ENCODE data around the gene LENG8. TPM values are rescaled to one million over a fixed set of nuclear protein-coding genes. Genes with fewer than 3 reads are reported as not detected.
"Not testable (repeated sequence)": the region's sequence is repeated elsewhere in the genome, so short reads cannot be mapped to it uniquely, and the experiment has no call there.

Gene LENG8
- polyA plus RNA-seq, 6 donors from 2014 or later, result 4.0 to 17.4 (median 8.6) TPM

DNA sequence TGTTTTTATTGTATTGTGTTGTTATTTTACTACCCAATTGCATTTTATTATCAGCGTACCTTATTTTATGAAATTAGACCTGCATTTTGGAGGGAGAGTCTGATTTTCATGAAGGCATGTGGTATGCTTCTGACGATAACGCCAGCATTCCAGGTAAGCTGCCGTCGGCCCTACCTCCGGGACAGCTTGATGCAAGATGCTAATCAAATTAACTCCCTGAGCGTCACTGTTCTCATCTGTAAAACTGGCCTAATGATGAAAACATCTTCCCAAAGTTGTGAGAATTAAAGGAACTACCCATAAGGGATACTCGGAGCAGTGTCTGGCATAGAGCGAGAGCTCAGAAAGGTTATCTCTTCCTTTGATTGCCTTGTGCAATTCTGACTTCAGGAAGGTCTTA, 40.8 kb downstream of the LENG8 start:
- Mint-ChIP-seq H3K36me3 (no peaks in the 10 kb centered on the region), H3K9me3 (no peaks in the 10 kb centered on the region), H3K4me3 (no peak overlapping the region), H3K27me3 (peaks cover 29 to 44% (median 40%) of the 10 kb centered on the region in 3 donors), H3K27ac (no peak overlapping the region), H3K4me1 (peaks cover 0 to 20% (median 11%) of the 10 kb centered on the region in 3 donors)
- ATAC-seq (ENCODE audit: low read depth in 2 of 2), result no peak
- no peak for DNase-seq

DNA sequence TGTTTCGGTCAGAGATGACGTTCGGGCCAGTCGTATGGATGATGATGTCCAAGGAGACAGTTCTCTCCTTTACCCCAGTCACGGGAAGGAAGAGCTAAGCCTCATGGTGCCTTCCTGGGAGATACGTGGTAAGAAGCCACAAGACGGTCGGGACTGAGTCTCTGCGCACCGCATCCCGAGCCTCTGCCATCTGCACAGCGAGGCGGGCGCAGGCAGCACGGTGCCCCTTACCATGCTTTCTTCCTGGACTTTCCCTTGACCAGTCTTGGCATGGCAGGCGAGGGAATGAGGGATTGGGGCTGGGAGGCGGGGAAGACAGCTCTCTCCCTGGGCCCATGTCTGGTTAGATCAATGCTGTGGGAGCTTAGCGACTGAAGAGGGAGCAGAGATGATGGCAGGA, 43.6 kb downstream of the LENG8 start:
- peaks cover 0 to 2% (median 0%) of the 10 kb centered on the region in 7 donors for H3K9me3 Mint-ChIP-seq
- no peak for ATAC-seq (ENCODE audit: low read depth in 2 of 2)
- no peak for DNase-seq
- H3K4me3 Mint-ChIP-seq, result no peak overlapping the region
- H3K27ac Mint-ChIP-seq, result no peak overlapping the region
- no peaks in the 10 kb centered on the region for H3K36me3 Mint-ChIP-seq
- H3K4me1 Mint-ChIP-seq, result peaks cover 2 to 21% (median 11%) of the 10 kb centered on the region in 3 donors
- H3K27me3 Mint-ChIP-seq, result peaks cover 32 to 44% (median 43%) of the 10 kb centered on the region in 3 donors

DNA sequence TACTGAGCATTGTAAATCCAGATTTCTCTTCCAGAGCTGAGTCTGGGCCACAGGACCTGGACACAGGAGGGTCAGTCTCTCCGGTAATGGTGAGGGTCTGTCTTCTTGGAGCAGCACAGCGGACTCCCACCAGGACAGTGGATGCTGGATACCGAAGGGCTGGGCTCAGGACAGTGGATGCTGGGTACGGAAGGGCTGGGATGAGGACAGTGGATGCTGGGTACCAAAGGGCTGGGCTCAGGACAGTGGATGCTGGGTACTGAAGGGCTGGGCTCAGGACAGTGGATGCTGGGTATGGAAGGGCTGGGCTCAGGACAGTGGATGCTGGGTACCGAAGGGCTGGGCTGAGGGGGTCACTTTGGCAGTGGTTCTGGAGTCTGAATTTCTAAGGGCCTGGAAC, 44.1 kb downstream of the LENG8 start:
- not testable (repeated sequence) for ATAC-seq (ENCODE audit: low read depth in 2 of 2); H3K36me3 Mint-ChIP-seq; H3K4me3 Mint-ChIP-seq; H3K9me3 Mint-ChIP-seq; DNase-seq
- Mint-ChIP-seq H3K4me1 (peaks cover 4 to 26% (median 11%) of the 10 kb centered on the region in 3 donors), H3K27ac (peak overlapping the region in 1 of 6 donors; percentile 44), H3K27me3 (peaks cover 36 to 44% (median 43%) of the 10 kb centered on the region in 3 donors)

DNA sequence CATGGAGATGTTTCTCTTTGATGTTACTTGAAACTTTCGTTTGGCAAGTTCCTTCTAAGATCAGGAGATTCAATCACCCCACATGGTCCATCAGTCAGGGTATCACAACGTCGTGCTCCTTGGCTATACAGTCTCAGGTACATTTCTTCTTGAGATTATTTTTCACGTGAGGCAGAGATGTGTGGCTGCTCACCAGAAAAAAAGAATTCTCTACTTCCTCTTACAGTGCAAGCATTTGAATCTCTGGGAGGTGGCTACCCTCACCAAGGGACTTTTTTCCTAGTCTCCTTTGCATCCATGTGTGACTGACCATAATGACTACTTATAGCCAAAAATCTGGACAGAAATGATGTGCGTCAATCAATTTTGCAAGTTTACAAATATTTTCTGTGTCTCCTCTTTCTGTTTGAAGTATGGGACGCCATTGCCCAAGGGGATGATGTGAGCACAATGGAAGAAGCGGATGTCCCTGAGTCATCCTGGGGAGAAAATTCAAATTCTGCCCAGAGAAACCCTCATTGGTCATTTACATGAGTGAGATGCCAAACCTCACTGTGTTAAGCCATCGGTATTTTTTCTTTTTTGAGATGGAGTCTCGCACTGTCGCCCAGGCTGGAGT, 45.1 kb downstream of the LENG8 start:
- no peaks in the 10 kb centered on the region for H3K36me3 Mint-ChIP-seq
- H3K4me1 Mint-ChIP-seq, result peaks cover 4 to 30% (median 11%) of the 10 kb centered on the region in 3 donors
- peaks cover 0 to 2% (median 0%) of the 10 kb centered on the region in 7 donors for H3K9me3 Mint-ChIP-seq
- H3K27ac Mint-ChIP-seq, result peak overlapping the region in 1 of 6 donors; percentile 2
- peaks cover 41 to 46% (median 43%) of the 10 kb centered on the region in 3 donors for H3K27me3 Mint-ChIP-seq
- ATAC-seq (ENCODE audit: low read depth in 2 of 2), result no peak
- no peak for DNase-seq
- no peak overlapping the region for H3K4me3 Mint-ChIP-seq

- not testable (repeated sequence) for H3K4me3 Mint-ChIP-seq
- peaks cover 36 to 47% (median 40%) of the 10 kb centered on the region in 3 donors for H3K27me3 Mint-ChIP-seq
- ATAC-seq (ENCODE audit: low read depth in 2 of 2), result peak; percentile 70 to 74
These were observed 46.3 kb downstream of the LENG8 start for GRCh38 chr19:54495284-54495683.

DNA sequence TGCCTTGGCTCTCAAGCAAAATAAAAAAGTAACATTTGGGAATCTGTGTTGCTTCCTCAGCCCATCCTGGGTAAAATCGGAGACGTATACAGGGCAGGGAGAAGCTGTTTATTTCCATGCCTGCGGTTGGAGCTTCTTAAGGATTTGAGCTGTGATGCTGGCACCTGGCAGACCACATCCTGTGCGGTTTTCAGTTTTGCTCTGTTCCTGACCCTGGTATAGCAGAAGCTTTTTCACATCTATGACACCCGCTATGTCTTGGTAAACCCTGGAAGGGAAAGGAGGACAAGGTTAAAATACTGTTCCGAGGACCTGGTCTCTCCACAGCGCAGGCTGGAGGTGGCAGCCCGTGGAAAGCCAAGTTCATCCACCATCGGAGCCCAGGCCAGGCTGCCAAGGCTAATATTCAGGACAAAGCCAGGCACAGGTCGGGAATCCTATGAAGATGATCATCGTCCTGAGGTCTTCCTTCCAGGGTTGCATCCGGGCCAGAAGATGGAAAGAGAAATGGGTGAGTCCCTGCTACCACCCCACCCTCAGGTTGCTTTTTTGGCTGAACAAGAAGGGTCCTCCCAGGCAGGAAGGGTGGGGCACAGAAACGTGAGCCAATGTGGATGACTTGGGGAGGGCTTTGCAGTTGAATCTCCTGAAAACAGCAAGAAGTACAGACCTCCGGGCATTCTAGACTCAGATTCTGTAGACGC, 48.9 kb downstream of the LENG8 start:
- peaks cover 21 to 36% (median 32%) of the 10 kb centered on the region in 3 donors for H3K27me3 Mint-ChIP-seq
- H3K9me3 Mint-ChIP-seq, H3K27ac Mint-ChIP-seq, H3K4me3 Mint-ChIP-seq, H3K36me3 Mint-ChIP-seq, DNase-seq: not testable (repeated sequence)
- H3K4me1 Mint-ChIP-seq, result peaks cover 0 to 17% (median 4%) of the 10 kb centered on the region in 3 donors
- peak; percentile 70 to 73 for ATAC-seq (ENCODE audit: low read depth in 2 of 2)

More at GRCh38 chr19:54495284-54495683, 46.3 kb downstream of the LENG8 start:
- not testable (repeated sequence) for H3K9me3 Mint-ChIP-seq, H3K36me3 Mint-ChIP-seq, DNase-seq
- Mint-ChIP-seq H3K27ac (peak overlapping the region in 1 of 6 donors; percentile 27), H3K4me1 (peaks cover 4 to 30% (median 11%) of the 10 kb centered on the region in 3 donors)

DNA sequence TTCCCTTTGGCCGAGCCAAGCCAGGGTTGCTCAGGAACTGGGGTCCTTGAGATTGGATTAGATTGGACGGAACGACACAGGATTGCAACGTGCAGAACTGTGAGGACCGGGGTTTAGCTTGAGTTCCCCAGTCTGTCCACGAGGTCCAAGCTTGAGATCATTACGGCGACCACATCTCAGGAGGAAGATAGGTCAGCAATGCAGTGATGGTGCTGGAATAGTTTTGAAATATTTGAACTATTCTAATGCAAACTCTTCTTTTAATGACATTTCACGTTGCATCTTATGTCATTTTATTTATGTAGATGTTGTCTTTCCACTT, 49.4 kb downstream of the LENG8 start:
- Mint-ChIP-seq H3K4me3 (peak overlapping the region in 1 of 8 donors; percentile 62), H3K4me1 (peaks cover 0 to 17% (median 4%) of the 10 kb centered on the region in 3 donors), H3K27me3 (peaks cover 17 to 36% (median 27%) of the 10 kb centered on the region in 3 donors)
- DNase-seq (peak; percentile 12), ATAC-seq (ENCODE audit: low read depth in 2 of 2) (peak; percentile 30 to 60)
- H3K36me3 Mint-ChIP-seq, H3K27ac Mint-ChIP-seq, H3K9me3 Mint-ChIP-seq: not testable (repeated sequence)

DNA sequence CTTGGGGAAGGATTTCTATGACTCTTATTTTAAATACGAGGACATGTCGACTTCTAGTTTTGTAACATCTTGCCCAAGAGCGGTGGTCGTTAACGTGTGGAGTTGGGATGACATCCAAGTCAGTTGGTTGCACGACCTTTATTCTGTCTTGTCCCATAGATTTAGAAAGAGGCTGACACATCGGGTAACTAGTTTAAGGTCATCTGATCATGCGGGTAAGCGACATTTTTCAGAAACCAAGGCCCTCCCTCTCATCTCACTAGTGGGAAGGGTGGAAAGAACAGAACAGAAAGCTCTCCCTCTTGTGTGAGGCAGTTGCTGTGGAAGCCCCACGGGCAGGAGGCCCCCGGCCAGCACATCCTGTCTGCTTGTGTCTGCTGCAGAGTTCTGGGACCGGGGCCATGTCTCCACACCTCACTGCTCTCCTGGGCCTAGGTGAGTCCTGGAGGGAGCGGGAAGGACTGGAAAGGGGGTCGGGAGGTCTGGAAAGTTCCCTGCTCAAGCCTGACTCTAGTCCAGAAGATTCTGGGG, 53.6 kb downstream of the LENG8 start, which contains the start of gene LAIR2:
LAIR2 (plus strand) TSS at position 314 of the 531 bp plus-strand sequence; CDS start at position 402, 88 bp downstream.
- Mint-ChIP-seq H3K36me3 (peaks cover 0 to 7% of the 10 kb centered on the region in 2 donors), H3K4me3 (no peak within 1 kb of the TSS), H3K4me1 (peaks cover 6 to 28% (median 15%) of the 10 kb centered on the region in 3 donors), H3K27ac (no peak within 1 kb of the TSS), H3K9me3 (peaks cover 0 to 2% (median 0%) of the 10 kb centered on the region in 7 donors), H3K27me3 (peaks cover 28 to 35% (median 31%) of the 10 kb centered on the region in 3 donors)
- ATAC-seq (ENCODE audit: low read depth in 2 of 2) (no peak), DNase-seq (no peak)

GRCh38 chr19:54505542-54505941, 56.5 kb downstream of the LENG8 start:
- H3K36me3 Mint-ChIP-seq; H3K9me3 Mint-ChIP-seq; H3K4me3 Mint-ChIP-seq; ATAC-seq (ENCODE audit: low read depth in 2 of 2); DNase-seq; H3K27ac Mint-ChIP-seq: not testable (repeated sequence)
- H3K4me1 Mint-ChIP-seq, result peaks cover 11 to 30% (median 24%) of the 10 kb centered on the region in 3 donors
- H3K27me3 Mint-ChIP-seq, result peaks cover 16 to 36% (median 29%) of the 10 kb centered on the region in 3 donors

GRCh38 chr19:54506079-54506478, 57.1 kb downstream of the LENG8 start:
- Mint-ChIP-seq H3K27ac (no peak overlapping the region), H3K36me3 (peaks cover 0 to 7% of the 10 kb centered on the region in 2 donors), H3K4me3 (no peak overlapping the region), H3K4me1 (peaks cover 11 to 30% (median 24%) of the 10 kb centered on the region in 3 donors), H3K27me3 (peaks cover 14 to 36% (median 25%) of the 10 kb centered on the region in 3 donors), H3K9me3 (peaks cover 0 to 2% (median 0%) of the 10 kb centered on the region in 7 donors)
- no peak for DNase-seq
- ATAC-seq (ENCODE audit: low read depth in 2 of 2), result no peak

GRCh38 chr19:54507038-54507717, 58.2 kb downstream of the LENG8 start:
- peak overlapping the region in 1 of 6 donors; percentile 38 for H3K27ac Mint-ChIP-seq
- peaks cover 15 to 39% (median 30%) of the 10 kb centered on the region in 3 donors for H3K27me3 Mint-ChIP-seq
- peaks cover 11 to 30% (median 24%) of the 10 kb centered on the region in 3 donors for H3K4me1 Mint-ChIP-seq
- H3K4me3 Mint-ChIP-seq, result peak overlapping the region in 3 of 8 donors; percentile 45 to 64 (median 61)
- ATAC-seq (ENCODE audit: low read depth in 2 of 2), result peak; percentile 61 to 66
- not testable (repeated sequence) for H3K9me3 Mint-ChIP-seq, DNase-seq, H3K36me3 Mint-ChIP-seq

DNA sequence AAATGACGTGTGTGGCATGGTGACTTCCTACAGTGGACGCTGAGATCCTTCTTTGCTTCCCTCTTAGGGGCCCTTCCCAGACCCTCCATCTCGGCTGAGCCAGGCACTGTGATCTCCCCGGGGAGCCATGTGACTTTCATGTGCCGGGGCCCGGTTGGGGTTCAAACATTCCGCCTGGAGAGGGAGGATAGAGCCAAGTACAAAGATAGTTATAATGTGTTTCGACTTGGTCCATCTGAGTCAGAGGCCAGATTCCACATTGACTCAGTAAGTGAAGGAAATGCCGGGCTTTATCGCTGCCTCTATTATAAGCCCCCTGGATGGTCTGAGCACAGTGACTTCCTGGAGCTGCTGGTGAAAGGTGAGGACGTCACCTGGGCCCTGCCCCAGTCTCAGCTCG, 58.8 kb downstream of the LENG8 start:
- Mint-ChIP-seq H3K4me1 (peaks cover 11 to 25% (median 24%) of the 10 kb centered on the region in 3 donors), H3K36me3 (peaks cover 0 to 7% of the 10 kb centered on the region in 2 donors), H3K27me3 (peaks cover 19 to 46% (median 33%) of the 10 kb centered on the region in 3 donors), H3K4me3 (peak overlapping the region in 2 of 8 donors; percentile 12 to 73), H3K27ac (no peak overlapping the region), H3K9me3 (peaks cover 0 to 2% (median 0%) of the 10 kb centered on the region in 7 donors)
- ATAC-seq (ENCODE audit: low read depth in 2 of 2) (no peak), DNase-seq (no peak)

- H3K4me3 Mint-ChIP-seq; DNase-seq; H3K27ac Mint-ChIP-seq; H3K36me3 Mint-ChIP-seq; H3K9me3 Mint-ChIP-seq; ATAC-seq (ENCODE audit: low read depth in 2 of 2): not testable (repeated sequence)
- peaks cover 19 to 52% (median 40%) of the 10 kb centered on the region in 3 donors for H3K27me3 Mint-ChIP-seq
- peaks cover 11 to 25% (median 24%) of the 10 kb centered on the region in 3 donors for H3K4me1 Mint-ChIP-seq
These were observed 59.5 kb downstream of the LENG8 start for GRCh38 chr19:54508487-54508886.
